HG03175 (cell line): ENCODE data around the gene UBE2D1.
"Not testable (repeated sequence)": the region's sequence is repeated elsewhere in the genome, so short reads cannot be mapped to it uniquely, and the experiment has no call there.

ENCODE experiments used
- ATAC-seq: cut with Tn5 transposase; IDR thresholded peaks from one replicate; pipeline ENCODE4 v1.9.1; 2021; ENCODE audit warnings: mild to moderate bottlenecking, moderate library complexity; ENCODE audit not compliant: unreplicated experiment

Gene UBE2D1

DNA sequence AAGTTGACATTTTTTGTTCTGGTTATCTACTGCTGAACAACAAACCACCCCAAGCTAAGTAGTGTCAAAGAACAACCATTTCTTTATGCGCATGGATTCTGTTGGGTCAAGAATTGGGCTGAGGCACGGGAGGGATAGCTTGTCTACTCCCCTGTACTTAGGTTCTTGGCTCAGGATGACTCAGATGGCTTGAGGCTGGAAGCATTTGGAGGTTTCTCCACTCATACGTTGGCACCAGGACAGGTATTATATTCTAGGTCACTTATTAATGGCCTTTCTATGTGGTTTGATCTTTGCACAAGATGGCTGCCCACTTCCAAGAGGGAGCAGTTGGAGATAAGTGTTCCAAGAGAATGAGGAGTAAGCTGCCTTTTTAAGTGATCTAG is 38.6 kb downstream of the UBE2D1 start:
- ATAC-seq = no peak

DNA sequence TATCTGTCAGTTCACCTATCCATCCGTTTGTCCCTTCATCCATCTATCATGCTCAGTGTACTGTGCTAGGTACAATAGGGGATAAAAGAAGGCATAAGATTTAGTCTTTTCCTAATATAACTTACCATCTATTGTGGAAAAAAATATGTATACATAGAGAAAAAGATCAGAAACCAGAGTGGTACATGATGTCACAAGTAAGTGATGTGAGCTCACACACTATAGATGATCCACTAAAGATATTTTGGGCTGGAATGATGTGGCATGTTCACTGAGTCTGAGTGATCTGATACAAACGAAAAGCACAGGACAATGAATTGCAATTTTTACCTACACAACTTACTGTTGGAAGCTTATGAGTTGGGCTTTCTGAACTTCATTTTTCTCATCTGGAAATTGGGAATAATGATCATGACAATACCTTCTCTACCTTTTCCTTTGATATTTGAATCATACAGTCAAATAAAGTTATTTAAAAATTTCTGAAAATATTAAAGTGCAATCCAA is 47.7 kb downstream of the UBE2D1 start:
- no peak for ATAC-seq

DNA sequence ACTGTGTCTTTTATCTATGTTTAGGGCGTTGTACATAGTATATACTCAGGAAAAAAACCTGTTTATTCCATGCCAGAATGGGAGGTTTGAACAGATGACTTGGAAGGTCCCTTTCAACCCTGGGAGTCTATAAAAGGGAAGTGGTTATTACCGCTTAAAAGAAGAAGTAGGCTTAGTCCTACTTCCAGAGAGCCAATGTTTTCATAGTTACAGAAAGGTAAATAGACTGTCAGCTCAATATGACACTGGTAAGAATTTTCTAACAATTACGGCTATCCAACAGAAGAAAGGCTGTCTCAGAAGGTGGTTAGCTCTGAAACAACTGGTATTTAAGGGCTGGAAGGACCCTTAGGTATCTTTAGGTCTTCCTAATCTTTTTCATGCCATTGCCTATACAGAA is 49.3 kb downstream of the UBE2D1 start:
- peak; percentile 70 for ATAC-seq

DNA sequence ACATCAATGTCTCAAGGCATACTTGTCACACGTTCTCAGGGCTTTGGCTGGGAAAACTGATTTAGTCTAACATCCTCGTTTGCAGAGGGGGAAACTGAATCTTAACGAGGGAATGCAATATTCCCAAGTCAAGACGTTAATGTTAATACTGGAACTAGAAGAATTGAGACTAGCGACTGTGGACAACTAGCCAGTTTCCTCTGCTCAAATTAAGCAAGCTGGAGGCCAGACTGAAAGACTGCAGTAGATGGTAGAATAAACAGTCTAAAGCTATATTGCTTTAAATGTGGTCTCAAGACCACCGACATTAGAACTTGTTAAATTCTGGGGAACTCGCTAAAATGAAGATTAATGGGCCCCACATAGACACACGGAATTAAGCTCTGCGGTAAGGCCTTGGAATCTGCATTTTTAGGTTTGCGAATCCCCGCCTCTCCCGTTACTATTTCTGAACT is 49.8 kb downstream of the UBE2D1 start:
- peak; percentile 1 for ATAC-seq

DNA sequence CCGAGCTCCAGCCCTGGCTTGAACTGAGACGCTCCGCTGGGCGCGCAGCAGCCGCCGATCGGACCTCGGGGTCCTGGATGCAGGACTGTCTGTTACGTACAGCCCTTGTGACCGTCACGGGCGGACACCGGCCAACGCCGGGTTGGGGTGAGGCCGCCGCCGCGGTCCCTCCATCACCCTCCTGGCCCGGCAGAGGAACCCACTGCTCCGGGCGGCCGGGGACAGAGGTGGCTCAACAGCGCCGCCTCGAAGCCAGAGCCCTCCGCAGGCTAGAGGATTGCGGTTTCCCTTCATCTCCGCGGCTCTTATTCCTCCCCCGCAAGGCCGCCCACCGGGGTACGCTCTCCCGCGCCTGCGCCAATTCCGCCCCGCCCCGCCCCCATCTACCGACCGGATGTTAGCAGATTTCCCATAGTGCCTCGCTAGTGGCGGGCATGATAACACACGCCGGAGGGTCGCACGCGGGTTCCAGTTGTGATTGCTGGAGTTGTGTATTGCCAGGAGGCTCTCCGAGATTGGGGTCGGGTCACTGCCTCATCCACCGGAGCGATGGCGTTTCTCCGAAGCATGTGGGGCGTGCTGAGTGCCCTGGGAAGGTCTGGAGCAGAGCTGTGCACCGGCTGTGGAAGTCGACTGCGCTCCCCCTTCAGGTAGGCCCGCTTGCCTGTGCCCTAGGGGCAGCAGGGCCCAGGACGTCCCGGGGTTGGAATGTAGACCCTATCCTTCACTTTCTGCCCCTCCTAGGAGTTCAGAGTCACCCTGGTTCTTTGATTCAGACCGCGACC is 50.4 kb downstream of the UBE2D1 start, which contains the start of gene TFAM:
Gene TFAM (plus strand): TSS at position 412 of the 785 bp plus-strand sequence. CDS start 138 bp downstream, at position 550.
- peak; percentile 84 for ATAC-seq

DNA sequence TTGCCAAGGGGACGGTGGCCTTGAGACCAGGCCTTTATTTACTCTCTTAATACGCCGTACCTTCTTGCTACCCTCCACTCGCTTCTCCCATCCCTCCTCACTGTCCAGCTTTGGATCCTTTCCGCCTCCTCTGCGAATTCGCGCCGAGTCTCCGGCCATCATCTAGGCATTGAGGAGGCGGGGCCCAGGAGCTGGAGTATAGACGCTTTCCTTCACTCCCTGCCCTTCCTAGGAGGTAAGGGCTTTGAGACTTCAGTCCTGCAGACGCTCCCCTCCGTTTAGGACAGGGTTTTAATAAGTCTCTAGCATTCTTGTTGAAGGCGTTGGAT is 50.9 kb downstream of the UBE2D1 start:
- peak; percentile 5 for ATAC-seq

DNA sequence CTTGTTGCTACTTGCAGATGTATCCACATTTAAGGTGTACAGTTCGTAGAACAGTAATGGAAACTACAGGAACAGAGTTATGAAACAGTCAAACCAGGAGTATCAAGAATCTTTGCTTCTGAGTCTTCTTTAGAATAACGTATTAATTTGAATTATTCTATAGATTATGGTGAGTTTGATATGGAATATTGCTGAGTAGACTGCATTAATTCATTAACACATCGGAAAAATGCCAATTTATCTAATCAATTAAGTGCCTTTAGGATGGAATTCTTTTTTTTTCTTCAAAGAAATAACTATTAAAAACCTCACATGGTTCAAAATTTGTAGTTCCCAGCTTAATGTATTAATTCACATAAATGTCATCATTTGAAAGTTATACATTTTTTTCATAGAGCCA is 54.2 kb downstream of the UBE2D1 start:
- no peak for ATAC-seq

DNA sequence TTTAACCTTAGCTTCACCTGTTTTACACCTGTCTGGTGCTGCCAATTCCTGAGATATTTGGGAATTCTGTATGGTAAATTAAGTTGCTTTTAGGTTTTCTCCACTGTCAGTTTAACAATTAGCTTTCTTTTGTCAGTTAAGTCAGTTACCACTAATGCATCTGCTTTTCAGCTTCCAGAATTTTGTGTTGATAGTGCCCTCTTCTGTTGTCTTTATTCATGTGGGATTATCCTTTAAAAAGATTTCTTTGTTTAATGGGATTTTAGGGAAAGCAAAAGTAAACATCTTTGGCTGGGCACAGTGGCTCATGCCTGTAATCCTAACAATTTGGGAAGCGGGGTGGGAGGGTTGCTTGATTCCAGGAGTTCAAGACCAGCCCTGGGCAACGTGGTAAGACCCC is 58.5 kb downstream of the UBE2D1 start:
- no peak for ATAC-seq

DNA sequence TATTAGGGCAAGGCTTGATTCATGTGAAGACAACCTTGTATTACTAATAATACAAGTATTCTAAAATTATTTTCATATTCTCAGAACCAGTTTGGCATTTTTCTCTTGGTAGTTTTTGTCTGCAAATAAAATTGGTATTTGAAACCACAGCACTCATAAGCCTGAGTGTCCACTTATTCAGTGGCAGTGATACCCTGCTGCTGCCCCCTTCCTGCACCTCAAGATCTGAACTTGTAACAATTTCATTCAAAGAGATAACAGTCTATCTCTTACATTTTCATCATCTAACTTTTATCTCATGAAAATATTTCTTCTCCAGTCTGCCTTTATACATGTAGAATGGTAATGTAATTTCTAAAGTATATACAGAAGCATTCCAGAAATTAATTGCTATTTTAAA is 59.7 kb downstream of the UBE2D1 start:
- no peak for ATAC-seq

DNA sequence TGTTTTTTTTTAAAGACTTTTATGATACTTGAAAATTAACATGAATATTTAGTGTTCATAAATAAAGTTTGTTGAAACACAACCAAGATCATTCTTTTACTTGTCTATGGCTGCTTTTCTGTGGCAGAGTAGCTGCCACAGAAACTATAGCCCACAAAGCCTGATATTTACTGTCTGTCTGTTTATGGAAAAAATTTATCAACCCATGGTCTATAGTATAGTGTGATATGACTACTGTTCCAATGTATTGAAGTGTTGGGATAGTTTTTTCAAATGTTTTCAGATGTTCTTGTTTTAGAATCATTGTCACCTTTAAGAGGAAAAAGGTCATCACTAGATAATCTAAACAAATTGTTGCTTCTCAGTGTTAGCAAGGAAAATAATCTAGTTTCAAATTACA is 61.3 kb downstream of the UBE2D1 start:
- ATAC-seq = no peak

DNA sequence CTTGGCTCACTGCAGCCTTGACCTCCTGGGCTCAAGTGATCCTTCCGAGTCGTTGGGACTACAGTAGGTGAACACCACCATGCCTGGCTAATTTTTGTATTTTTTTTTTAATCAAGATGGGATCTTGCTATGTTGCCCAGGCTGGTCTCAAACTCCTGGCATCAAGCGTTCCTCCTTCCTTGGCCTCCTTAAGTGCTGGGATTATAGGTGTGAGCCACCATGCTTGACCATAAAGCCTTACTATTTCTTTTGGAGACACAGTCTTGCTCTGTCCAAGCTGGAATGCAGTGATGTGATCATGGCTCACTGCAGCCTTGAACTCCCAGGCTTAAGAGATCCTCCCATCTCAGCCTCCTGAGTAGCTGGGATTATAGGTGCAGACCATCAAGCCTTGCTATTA is 63.0 kb downstream of the UBE2D1 start:
- ATAC-seq = no peak

DNA sequence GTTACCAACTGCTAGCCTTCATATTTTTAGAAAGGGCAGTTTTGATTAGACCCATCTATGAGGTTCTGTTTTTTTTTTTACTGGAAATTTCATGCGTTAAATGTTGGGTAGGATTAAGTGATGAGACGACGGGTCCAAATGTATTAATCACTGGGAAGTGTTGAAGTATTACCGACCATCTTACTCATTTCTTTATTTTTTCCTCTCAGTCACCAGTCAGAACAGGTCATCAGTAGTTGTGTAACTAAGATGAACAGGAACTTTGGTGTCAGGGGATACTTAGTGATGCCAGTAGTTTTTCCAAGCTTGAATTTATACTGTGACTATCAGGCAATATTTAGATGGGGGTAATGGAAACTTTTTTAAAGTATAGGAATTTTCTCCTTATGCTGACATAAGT is 64.6 kb downstream of the UBE2D1 start:
- ATAC-seq = no peak

DNA sequence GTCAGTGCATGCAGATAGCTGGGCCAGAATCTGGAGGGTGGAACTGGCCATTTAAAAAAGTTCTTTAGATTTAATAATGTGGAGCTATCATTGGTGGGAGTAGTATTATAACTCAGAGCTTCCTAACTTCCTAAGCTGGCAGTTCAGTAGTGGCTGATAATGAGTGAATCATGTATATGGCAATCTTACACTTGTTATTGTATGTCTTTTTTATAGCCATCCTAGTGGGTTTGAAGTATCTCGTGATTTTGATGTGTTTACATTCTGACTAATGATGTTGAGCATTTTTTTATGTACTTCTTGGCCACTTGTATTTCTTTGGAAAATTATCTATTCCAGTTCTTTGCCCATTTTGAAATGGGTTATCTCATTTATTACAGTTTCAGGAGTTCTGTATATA is 65.8 kb downstream of the UBE2D1 start:
- no peak for ATAC-seq

DNA sequence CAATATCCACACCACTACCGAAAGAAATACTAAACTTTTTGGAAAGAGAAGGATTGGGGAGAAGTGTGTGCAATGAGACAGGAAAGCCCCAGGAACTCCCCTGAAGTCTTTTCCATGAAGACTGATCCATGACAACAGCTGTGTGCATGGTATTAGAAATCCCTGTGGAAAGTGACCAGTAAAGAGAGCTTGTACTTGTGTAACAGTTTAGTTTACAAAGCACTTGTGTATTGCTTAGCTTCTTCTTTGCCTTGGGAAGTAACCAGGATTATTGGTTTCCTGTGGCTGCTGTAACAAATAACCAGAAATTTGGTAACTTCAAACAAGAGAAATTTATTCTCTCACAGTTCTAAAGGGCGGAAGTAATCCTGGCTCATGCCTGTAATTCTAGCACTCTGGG is 69.2 kb downstream of the UBE2D1 start:
- no peak for ATAC-seq

DNA sequence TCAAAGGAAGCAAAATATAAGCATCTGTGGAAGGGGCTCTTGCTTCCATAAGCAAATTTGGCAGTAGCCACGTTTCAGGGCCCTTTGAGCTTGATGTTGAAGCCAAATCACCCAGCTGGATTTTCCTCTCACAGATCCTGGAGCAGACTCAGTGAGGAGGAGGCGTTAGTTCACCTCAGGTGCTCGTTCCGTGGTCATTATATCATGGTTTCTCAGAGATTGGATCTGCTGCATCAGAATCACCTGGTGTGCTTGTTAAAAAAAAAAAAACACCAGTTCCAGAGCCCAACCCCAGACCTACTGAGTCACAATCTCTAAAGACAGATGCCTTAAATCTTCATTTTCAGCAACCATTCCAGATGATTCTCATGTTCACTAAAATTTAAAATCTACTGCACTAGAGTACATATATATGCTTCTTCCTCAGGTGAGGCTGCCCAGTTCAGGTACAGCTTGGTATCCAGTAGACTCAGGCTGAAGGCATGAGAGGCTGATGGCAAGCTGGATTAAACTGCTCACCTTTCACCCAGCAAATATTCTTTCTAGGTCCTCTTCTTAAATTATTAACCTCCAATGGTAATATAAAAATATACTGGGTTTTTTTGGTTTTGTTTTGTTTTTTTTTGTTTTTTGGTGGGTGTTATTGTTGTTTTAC is 75.3 kb downstream of the UBE2D1 start:
- no peak for ATAC-seq

DNA sequence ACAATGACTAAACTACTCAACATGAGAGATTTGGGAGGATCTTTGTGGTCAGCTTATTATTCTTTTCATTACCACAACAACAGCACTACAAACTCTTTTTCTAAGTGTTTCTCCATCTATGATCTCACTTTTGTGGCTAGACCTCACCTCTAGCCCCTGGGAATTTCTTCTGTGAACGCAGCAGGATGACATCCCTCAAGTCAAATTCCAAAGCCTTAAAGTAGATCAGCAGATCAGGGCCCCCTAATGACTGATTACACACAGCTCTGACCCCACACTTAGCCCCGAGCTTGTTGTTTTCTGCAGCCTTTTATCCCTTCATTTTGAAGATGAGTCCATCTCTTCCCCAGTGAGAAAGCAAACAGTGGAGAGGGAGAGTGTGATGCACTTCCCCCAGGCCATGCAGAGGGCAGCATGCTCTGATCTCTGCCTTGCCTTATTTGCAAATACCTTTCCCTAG is 77.7 kb downstream of the UBE2D1 start:
- no peak for ATAC-seq

DNA sequence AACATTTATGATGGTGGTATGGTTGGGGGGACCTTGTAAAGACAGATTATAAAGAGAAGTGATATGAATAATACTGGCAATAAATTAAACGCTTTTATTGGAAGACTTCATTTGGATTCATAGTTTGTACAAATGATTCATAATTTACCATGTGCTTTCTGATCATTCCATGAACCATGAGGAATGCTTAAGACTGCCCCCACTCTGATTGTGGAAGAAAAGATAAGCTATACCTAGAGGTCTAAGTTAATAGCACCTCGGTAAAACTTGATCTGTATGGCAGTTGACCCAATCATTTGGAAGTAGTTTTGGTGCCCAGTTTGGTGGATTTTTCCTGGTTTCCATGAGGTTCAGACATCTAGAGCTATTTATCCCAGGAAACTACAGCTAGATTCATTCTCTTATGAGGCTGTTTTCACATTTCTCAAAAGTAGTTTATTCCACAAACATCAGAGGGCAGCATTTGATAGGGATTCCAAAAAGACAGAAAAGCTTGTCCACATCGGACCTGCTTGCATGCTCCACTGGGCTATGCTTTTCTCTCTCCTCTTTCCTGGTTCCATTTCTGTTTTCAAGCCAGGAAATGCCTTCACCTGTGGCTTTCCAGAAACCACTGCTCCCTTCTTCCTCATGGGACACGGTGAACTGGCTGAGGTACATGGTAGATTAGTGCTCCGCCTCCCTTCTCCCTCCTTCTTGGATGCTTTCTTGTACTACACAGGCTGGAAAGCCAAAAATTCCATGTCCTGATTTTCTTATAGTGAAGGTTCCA is 79.7 kb downstream of the UBE2D1 start:
- ATAC-seq = no peak

DNA sequence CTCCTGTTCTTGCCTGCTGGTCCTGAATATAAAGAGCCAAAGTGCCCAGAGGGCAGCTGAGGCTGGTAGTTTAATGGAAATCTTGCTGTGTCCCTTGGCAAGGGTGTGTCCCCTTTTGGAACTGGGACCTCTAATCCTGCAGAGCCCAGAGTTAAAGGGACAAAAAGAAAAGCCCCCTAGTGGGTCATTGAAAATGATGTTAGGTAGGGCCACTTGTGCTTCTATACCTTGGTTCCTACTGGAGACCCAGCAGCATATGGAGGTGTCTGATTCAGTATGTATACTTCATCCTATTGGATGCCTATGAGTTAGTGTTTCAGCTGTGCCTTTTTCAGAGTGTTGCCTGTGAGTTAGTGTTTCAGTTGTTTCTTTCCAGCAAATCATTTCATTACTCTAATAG is 81.0 kb downstream of the UBE2D1 start:
- no peak for ATAC-seq

DNA sequence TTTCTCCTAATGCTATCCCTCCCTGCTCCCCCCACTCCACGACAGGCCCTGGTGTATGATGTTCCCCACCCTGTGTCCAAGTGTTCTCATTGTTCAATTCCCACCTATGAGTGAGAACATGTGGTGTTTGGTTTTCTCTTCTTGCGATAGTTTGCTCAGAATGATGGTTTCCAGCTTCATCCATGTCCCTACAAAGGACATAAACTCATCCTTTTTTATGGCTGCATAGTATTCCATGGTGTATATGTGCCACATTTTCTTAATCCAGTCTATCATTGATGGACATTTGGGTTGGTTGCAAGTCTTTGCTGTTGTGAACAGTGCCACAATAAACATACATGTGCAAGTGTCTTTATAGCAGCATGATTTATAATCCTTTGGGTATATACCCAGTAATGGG is 83.1 kb downstream of the UBE2D1 start:
- not testable (repeated sequence) for ATAC-seq
